K562 (cell line): ENCODE data around the gene VEGFB. TPM values are rescaled to one million over a fixed set of nuclear protein-coding genes. Genes with fewer than 3 reads are reported as not detected.

ENCODE experiments used
- CTBP1 ChIP-seq: fragments of 450-650 bp; IDR thresholded peaks from 2 replicates; pipeline ENCODE4 v1.6.1; 2016; ENCODE audit warnings: borderline replicate concordance
- EP400 ChIP-seq: fragments of 450-650 bp; IDR thresholded peaks from 2 replicates; pipeline ENCODE4 v1.6.1; 2017; ENCODE audit warnings: antibody characterized with exemption, mild to moderate bottlenecking, moderate library complexity
- FOXM1 ChIP-seq, 2 experiments: fragments of 450-650 bp in 1 of 2; sonication (generic) in 1 of 2; formaldehyde crosslinking in 1 of 2; IDR thresholded peaks; 2 replicates each; pipeline versions ENCODE4 v1.6.1 to v1.9.0; 2017 to 2022; ENCODE audit warnings: low read depth in 2 of 2, mild to moderate bottlenecking in 2 of 2, missing genetic modification reagents in 1 of 2, moderate library complexity in 1 of 2
- GTF3C2 ChIP-seq: IDR thresholded peaks from 3 replicates; pipeline ENCODE4 v1.6.1; 2011; ENCODE audit warnings: borderline replicate concordance, mild to moderate bottlenecking, moderate library complexity; ENCODE audit not compliant: insufficient read length; ENCODE audit errors: extremely low read depth
- IRF2 ChIP-seq: sonication (generic); formaldehyde crosslinking; IDR thresholded peaks from 2 replicates; pipeline ENCODE4 v1.8.1; 2022; ENCODE audit warnings: mild to moderate bottlenecking, missing genetic modification reagents
- MAFF ChIP-seq: IDR thresholded peaks from 2 replicates; pipeline ENCODE4 v1.6.1; 2012; ENCODE audit warnings: low read length, improper control_type of control experiment
- RBM22 ChIP-seq: fragments of 200-400 bp; formaldehyde crosslinking; IDR thresholded peaks from 2 replicates; pipeline ENCODE4 v1.6.1; 2018; ENCODE audit warnings: low read length, low read depth; ENCODE audit not compliant: poor library complexity, severe bottlenecking
- USF1 ChIP-seq: sonication (generic); formaldehyde crosslinking; IDR thresholded peaks from 2 replicates; pipeline ENCODE4 v1.9.0; 2022; ENCODE audit warnings: mild to moderate bottlenecking, missing genetic modification reagents
- ZNF668 ChIP-seq: fragments of 250-450 bp; sonication (Bioruptor Pico); IDR thresholded peaks from 2 replicates; pipeline ENCODE4 v1.8.0; 2022; ENCODE audit warnings: mild to moderate bottlenecking, inconsistent platforms
- polyA plus RNA-seq, 8 experiments: library from polyadenylated mRNA; depleted of rRNA in 4 of 8; stranded (reverse) in 5 of 8; unstranded in 3 of 8; fragments of >200 nt; fragmentation: Nextera tagmentation in 2 of 8; fragmentation: Illumina TruSeq in 1 of 8; extraction: Ambion mirVana in 2 of 8; extraction: Trizol in 1 of 8; gene quantifications; 2 replicates each; pipeline versions ENCODE4 v1.2.1 to v1.2.3, GENCODE V29; 2011 to 2014; ENCODE audit warnings: inconsistent platforms in 1 of 8, missing spikeins in 1 of 8
- total RNA-seq, 7 experiments: library from RNA; depleted of rRNA in 6 of 7; stranded (reverse); fragments of >200 nt in 6 of 7; fragmentation: Illumina TruSeq in 2 of 7; extraction: Trizol in 2 of 7; gene quantifications; 2 replicates each; pipeline versions ENCODE4 v1.2.1 to v1.2.3, GENCODE V29; 2011 to 2021; ENCODE audit warnings: low replicate concordance in 1 of 7
- TF ChIP-seq, protein P1 (sequence below): fragments of 450-650 bp; IDR thresholded peaks from 2 replicates; pipeline ENCODE4 v1.6.1; 2016; ENCODE audit warnings: borderline replicate concordance
- TF ChIP-seq, protein P2 (sequence below): fragments of 250-450 bp; sonication (Bioruptor Pico); IDR thresholded peaks from 2 replicates; pipeline ENCODE4 v1.8.0; 2021; ENCODE audit warnings: mild to moderate bottlenecking, moderate library complexity
- TF ChIP-seq, protein P3 (sequence below): fragments of 250-450 bp; sonication (Bioruptor Pico); IDR thresholded peaks from 2 replicates; pipeline ENCODE4 v1.6.1; 2021; ENCODE audit warnings: mild to moderate bottlenecking

The VEGFB gene
- total and polyA plus RNA-seq, 9 of the 15 experiments (the other 6 are each of a cell fraction or from before 2014, with no cell fraction given), result 11.0 to 83.4 (median 25.7) TPM

GRCh38 chr11:64267207-64267945, 33.0 kb downstream of the VEGFB start (continued):
- TF ChIP-seq, protein P1, sequence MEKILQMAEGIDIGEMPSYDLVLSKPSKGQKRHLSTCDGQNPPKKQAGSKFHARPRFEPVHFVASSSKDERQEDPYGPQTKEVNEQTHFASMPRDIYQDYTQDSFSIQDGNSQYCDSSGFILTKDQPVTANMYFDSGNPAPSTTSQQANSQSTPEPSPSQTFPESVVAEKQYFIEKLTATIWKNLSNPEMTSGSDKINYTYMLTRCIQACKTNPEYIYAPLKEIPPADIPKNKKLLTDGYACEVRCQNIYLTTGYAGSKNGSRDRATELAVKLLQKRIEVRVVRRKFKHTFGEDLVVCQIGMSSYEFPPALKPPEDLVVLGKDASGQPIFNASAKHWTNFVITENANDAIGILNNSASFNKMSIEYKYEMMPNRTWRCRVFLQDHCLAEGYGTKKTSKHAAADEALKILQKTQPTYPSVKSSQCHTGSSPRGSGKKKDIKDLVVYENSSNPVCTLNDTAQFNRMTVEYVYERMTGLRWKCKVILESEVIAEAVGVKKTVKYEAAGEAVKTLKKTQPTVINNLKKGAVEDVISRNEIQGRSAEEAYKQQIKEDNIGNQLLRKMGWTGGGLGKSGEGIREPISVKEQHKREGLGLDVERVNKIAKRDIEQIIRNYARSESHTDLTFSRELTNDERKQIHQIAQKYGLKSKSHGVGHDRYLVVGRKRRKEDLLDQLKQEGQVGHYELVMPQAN, result no peak
- TF ChIP-seq IRF2 (CRISPR knock-in tag) (no peak), GTF3C2 (no peak), ZNF668 (CRISPR knock-in tag) (no peak), EP400 (no peak), CTBP1 (no peak), RBM22 (peak; percentile 21), MAFF (no peak), USF1 (0 out of 2 replicates have a peak, but pooled peaks have one; percentile 6), FOXM1 (IDR thresholded peaks at IDR 0.05; ENCODE audit: low read depth) (no peak), FOXM1 (CRISPR knock-in tag; IDR thresholded peaks at IDR 0.05; ENCODE audit: low read depth) (no peak)
- TF ChIP-seq, protein P2, sequence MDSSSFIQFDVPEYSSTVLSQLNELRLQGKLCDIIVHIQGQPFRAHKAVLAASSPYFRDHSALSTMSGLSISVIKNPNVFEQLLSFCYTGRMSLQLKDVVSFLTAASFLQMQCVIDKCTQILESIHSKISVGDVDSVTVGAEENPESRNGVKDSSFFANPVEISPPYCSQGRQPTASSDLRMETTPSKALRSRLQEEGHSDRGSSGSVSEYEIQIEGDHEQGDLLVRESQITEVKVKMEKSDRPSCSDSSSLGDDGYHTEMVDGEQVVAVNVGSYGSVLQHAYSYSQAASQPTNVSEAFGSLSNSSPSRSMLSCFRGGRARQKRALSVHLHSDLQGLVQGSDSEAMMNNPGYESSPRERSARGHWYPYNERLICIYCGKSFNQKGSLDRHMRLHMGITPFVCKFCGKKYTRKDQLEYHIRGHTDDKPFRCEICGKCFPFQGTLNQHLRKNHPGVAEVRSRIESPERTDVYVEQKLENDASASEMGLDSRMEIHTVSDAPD (CRISPR knock-in tag), result no peak
- TF ChIP-seq, protein P3, sequence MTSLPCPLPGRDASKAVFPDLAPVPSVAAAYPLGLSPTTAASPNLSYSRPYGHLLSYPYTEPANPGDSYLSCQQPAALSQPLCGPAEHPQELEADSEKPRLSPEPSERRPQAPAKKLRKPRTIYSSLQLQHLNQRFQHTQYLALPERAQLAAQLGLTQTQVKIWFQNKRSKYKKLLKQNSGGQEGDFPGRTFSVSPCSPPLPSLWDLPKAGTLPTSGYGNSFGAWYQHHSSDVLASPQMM (CRISPR knock-in tag), result no peak
